ENCODE measurements around the gene TRAF3.
"Not testable (repeated sequence)": the region's sequence is repeated elsewhere in the genome, so short reads cannot be mapped to it uniquely, and the experiment has no call there.

TRAF3 gene

DNA sequence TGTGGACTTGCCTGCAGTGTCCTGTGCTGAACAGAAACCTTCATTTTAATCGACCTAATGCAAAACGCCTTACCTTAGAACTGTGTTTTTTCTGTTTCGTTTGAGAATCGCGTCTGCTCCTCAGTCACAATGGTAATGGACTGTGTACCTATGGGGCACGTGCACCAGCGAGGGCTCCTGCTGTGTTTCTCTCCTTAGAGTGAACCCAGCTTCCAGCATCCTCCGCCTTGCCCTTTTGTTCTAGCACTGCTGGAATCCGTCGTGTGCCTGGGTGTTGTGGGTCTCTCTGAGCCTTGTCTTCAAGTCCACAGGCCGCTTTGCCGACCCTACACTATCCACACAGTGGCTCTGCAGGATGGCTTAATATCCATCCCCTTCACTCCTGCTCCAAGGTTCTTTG lies 148.9 kb downstream of the TRAF3 start:
- no peak for TF ChIP-seq CTCF (IDR thresholded peaks at IDR 0.05; ENCODE audit: low read depth, low read length)
- no peak overlapping the region for H3K4me3 ChIP-seq (ENCODE audit: low read depth, low read length)

GRCh38 chr14:102926840-102927239 lies 149.6 kb downstream of the TRAF3 start:
- not testable (repeated sequence) for H3K4me3 ChIP-seq (ENCODE audit: low read depth, low read length)

GRCh38 chr14:102927346-102927877 lies 150.2 kb downstream of the TRAF3 start:
- no peak for TF ChIP-seq CTCF (IDR thresholded peaks at IDR 0.05; ENCODE audit: low read depth, low read length)
- H3K4me3 ChIP-seq (ENCODE audit: low read depth, low read length), result no peak overlapping the region

- no peak for TF ChIP-seq CTCF (IDR thresholded peaks at IDR 0.05; ENCODE audit: low read depth, low read length)
- peak overlapping the region; percentile 37 for H3K4me3 ChIP-seq (ENCODE audit: low read depth, low read length)
Observed at GRCh38 chr14:102927878-102928411, 150.7 kb downstream of the TRAF3 start.

GRCh38 chr14:102928412-102929240 lies 151.4 kb downstream of the TRAF3 start:
- peak overlapping the region; percentile 37 for H3K4me3 ChIP-seq (ENCODE audit: low read depth, low read length)
- no peak for TF ChIP-seq CTCF (IDR thresholded peaks at IDR 0.05; ENCODE audit: low read depth, low read length)

GRCh38 chr14:102929241-102930137 lies 152.2 kb downstream of the TRAF3 start:
- TF ChIP-seq CTCF (IDR thresholded peaks at IDR 0.05; ENCODE audit: low read depth, low read length), result no peak
- H3K4me3 ChIP-seq (ENCODE audit: low read depth, low read length), result no peak overlapping the region

- no peak for TF ChIP-seq CTCF (IDR thresholded peaks at IDR 0.05; ENCODE audit: low read depth, low read length)
- no peak overlapping the region for H3K4me3 ChIP-seq (ENCODE audit: low read depth, low read length)
Observed at GRCh38 chr14:102930138-102930752, 153.0 kb downstream of the TRAF3 start.

All from WI38 (cell line).